Posterior cingulate gyrus (tissue), 11 donors: ENCODE data around the gene IGF1.

ENCODE experiments used
- DNase-seq, 10 donors: peaks; one replicate each; pipeline versions ENCODE4 v3.0.0 to v3.0.0-alpha.2; 2020 to 2021; ENCODE audit warnings: mixed read lengths in 3 of 10
- intact Hi-C: fragments of 100-400 bp; cut with DNase I; formaldehyde crosslinking; loops from one replicate; pipeline ENCODE4 v1.15.1; 2023

Gene IGF1

GRCh38 chr12:102347811-102348210, 132.6 kb downstream of the IGF1 start:
- no peak for DNase-seq
- intact Hi-C loops: no loop called here
